Tibial nerve (tissue), 4 donors: ENCODE measurements around the gene TPK1. TPM values are rescaled to one million over a fixed set of nuclear protein-coding genes. Genes with fewer than 3 reads are reported as not detected.
"Not testable (repeated sequence)": the region's sequence is repeated elsewhere in the genome, so short reads cannot be mapped to it uniquely, and the experiment has no call there.

Source experiments
- DNase-seq, 2 donors: peaks; one replicate each; pipeline ENCODE4 v3.0.0-alpha.2; 2019; ENCODE audit warnings: low spot score in 2 of 2
- H3K27ac ChIP-seq, 4 donors: fragments of 200-600 bp; sonication (generic) in 3 of 4; one replicate each; pipeline ENCODE4 v1.5.1; 2017 to 2019; ENCODE audit warnings: mild to moderate bottlenecking in 1 of 4
- H3K27me3 ChIP-seq, 2 donors: fragments of 200-600 bp; sonication (generic) in 1 of 2; one replicate each; pipeline versions ENCODE4 v1.5.1 to v1.6.0; 2017 to 2019
- H3K36me3 ChIP-seq, 3 donors: fragments of 200-600 bp; sonication (generic); one replicate each; pipeline ENCODE4 v1.5.1; 2018 to 2019
- H3K4me1 ChIP-seq, 4 donors: fragments of 200-600 bp; sonication (generic) in 3 of 4; one replicate each; pipeline ENCODE4 v1.5.1; 2017 to 2019
- H3K4me3 ChIP-seq, 4 donors: fragments of 200-600 bp; sonication (generic) in 3 of 4; one replicate each; pipeline ENCODE4 v1.5.1; 2017 to 2019; ENCODE audit warnings: mild to moderate bottlenecking in 1 of 4, moderate library complexity in 1 of 4
- H3K9me3 ChIP-seq, 4 donors: fragments of 200-600 bp; sonication (generic) in 3 of 4; one replicate each; pipeline ENCODE4 v1.5.1; 2017 to 2019
- CTCF ChIP-seq, 5 experiments: fragments of 200-600 bp in 3 of 5; fragments of 450-650 bp in 2 of 5; sonication (generic) in 3 of 5; IDR thresholded peaks; one replicate each; pipeline ENCODE4 v1.5.1; 2016 to 2019; ENCODE audit warnings: antibody characterized with exemption in 5 of 5, mild to moderate bottlenecking in 3 of 5, moderate library complexity in 2 of 5
- EP300 ChIP-seq, 2 donors: sonication (generic); formaldehyde crosslinking; IDR thresholded peaks; one replicate each; pipeline ENCODE4 v1.6.1; 2017; ENCODE audit warnings: antibody characterized with exemption in 2 of 2, mild to moderate bottlenecking in 1 of 2
- POLR2A ChIP-seq, 2 donors: fragments of 450-650 bp; IDR thresholded peaks; one replicate each; pipeline ENCODE4 v1.6.1; 2017; ENCODE audit warnings: antibody characterized with exemption in 2 of 2, mild to moderate bottlenecking in 2 of 2, moderate library complexity in 2 of 2
- WGBS, 2 donors: methylation state at CpG; one replicate each; pipeline ENCODE4 v1.1.5; 2018; 5-methylcytosine and 5-hydroxymethylcytosine counted together
- total RNA-seq, 4 donors: library from RNA; depleted of rRNA; stranded (reverse); fragments of >200 nt; gene quantifications; one replicate each; pipeline ENCODE4 v1.1.0, GENCODE V29; 2016

TPK1 gene
- total RNA-seq, 4 donors from 2014 or later: 4.5 to 18.8 (median 8.3) TPM

- DNase-seq: no peak
- 94 to 95% methylated on average over 4 of the region's 4 CpGs for WGBS, 2 donors
- no peaks in the 10 kb centered on the region for H3K4me1 ChIP-seq
- H3K36me3 ChIP-seq: no peaks in the 10 kb centered on the region
- no peak for TF ChIP-seq CTCF (IDR thresholded peaks at IDR 0.05)
- no peak for TF ChIP-seq EP300 (IDR thresholded peaks at IDR 0.05)
- TF ChIP-seq POLR2A (IDR thresholded peaks at IDR 0.05): no peak
- no peak overlapping the region for H3K27ac ChIP-seq
- H3K27me3 ChIP-seq: no peaks in the 10 kb centered on the region
- H3K9me3 ChIP-seq: no peaks in the 10 kb centered on the region
- no peak overlapping the region for H3K4me3 ChIP-seq
Observed at GRCh38 chr7:144780071-144780608, 55.7 kb downstream of the TPK1 start.

- H3K9me3 ChIP-seq, DNase-seq, H3K4me3 ChIP-seq, H3K27me3 ChIP-seq, H3K36me3 ChIP-seq, H3K4me1 ChIP-seq, H3K27ac ChIP-seq: not testable (repeated sequence)
- 86 to 87% methylated on average over 3 of the region's 3 CpGs for WGBS, 2 donors
Observed at GRCh38 chr7:144777889-144778288, 58.0 kb downstream of the TPK1 start.

DNA sequence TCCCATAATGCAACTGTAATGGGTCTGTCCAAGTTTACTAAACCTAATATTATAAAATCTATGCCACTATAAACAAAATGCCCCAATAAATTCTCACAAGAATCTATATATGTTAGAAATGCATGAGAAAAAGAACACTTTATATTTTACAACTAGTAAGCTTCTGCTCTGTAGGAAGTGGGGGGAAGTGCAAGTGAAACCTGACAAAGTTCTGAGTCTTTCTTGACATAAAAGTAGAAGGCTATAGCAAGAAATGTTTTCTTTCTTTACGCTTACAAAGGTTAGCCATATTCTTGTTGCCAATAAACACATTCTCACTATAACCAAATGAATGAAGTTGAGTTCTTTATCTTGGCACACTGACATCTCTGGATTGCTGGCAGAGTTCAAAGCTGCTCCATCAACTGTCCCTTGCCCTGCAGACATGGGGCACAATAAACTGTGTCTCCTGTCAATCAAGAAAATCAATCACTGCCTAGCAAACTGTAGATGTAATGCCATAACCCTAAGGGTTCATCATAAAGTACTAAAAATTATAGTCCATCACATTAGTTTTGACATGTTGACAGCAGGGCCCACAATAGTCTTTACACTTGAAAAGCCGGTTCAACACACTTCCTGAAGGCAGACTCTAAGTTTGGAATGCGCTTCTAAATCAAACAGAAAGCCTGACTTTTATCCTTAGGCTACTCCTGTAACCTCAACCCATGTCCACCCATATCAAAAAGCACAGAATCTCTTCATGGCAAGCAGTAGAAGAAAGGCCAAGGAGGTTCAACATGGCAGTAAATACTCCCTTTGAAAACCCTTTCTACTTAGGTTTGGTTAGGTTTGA lies 58.6 kb downstream of the TPK1 start:
- no peak for DNase-seq
- H3K9me3 ChIP-seq: no peaks in the 10 kb centered on the region
- no peaks in the 10 kb centered on the region for H3K27me3 ChIP-seq
- no peak overlapping the region for H3K27ac ChIP-seq
- H3K4me1 ChIP-seq: no peaks in the 10 kb centered on the region
- no peaks in the 10 kb centered on the region for H3K36me3 ChIP-seq
- TF ChIP-seq EP300 (IDR thresholded peaks at IDR 0.05) (no peak), POLR2A (IDR thresholded peaks at IDR 0.05) (no peak), CTCF (IDR thresholded peaks at IDR 0.05) (no peak)
- WGBS, 2 donors: 77 to 80% methylated on average over 3 of the region's 3 CpGs
- no peak overlapping the region for H3K4me3 ChIP-seq

DNA sequence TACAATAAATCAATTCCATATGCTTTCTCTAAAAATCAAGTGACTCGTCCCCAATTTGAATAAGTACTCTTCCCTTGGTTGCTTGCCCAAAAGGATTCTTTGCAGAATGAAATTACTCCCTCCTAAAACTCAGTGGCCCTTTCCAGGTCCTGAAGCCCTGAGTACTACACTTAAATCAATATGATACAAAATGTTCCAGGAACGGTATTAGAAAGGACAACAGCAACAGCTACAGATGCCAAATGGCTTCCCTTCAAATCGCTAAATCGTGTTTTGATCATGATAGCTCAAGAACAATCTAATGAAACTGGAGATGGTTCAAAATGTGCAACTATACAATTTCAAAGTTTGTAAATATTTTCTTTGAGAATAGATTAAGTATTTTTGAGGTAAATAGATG lies 59.4 kb downstream of the TPK1 start:
- Histone ChIP-seq H3K36me3 (no peaks in the 10 kb centered on the region), H3K27ac (no peak overlapping the region), H3K27me3 (no peaks in the 10 kb centered on the region), H3K4me1 (no peaks in the 10 kb centered on the region), H3K9me3 (no peaks in the 10 kb centered on the region), H3K4me3 (no peak overlapping the region)
- TF ChIP-seq POLR2A (IDR thresholded peaks at IDR 0.05) (no peak), CTCF (IDR thresholded peaks at IDR 0.05) (no peak), EP300 (IDR thresholded peaks at IDR 0.05) (no peak)
- no peak for DNase-seq
- 77 to 82% methylated on average over 4 of the region's 4 CpGs for WGBS, 2 donors

DNA sequence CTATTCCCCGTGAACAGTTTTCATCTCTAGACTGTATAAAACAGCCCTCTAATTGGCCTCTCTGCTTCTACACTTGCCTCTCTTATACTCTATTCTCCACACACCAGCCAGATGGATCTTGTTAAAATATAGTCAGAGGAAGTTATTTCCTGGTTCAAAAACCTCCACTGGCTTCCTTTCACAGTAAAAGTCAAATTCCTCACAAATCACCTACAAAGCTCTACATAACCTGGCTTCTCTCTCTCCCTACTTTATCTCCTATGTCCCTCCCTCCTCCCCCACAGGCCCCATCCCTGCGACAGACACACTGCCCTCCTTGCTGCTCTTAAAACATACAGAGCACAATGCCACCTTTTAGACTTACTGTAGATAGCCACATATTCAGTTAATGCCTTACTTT lies 60.1 kb downstream of the TPK1 start:
- Histone ChIP-seq H3K4me1 (no peaks in the 10 kb centered on the region), H3K4me3 (no peak overlapping the region), H3K27ac (no peak overlapping the region), H3K27me3 (no peaks in the 10 kb centered on the region), H3K9me3 (no peaks in the 10 kb centered on the region), H3K36me3 (no peaks in the 10 kb centered on the region)
- no peak for TF ChIP-seq EP300 (IDR thresholded peaks at IDR 0.05)
- DNase-seq: no peak
- whole genome bisulfite sequencing, 2 donors: 53 to 54% methylated on average over 2 of the region's 2 CpGs

DNA sequence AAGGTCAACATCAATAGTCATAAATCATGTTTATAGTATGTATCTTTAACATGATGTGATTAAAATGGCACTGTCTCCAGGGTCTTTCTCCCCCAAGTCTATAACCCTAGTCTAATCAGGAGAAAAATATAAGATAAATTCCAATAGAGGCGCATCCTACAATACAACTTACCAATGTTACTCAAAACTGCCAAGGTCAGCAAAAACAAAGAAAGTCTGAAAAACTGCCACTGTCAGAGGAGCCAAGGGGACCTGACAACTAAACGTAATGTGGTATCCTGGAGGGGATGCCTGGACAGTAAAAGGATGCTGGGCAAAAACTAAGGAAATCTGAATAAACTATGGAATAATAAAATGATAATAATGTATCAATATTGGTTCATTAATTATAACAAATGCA lies 63.9 kb downstream of the TPK1 start:
- Histone ChIP-seq H3K9me3 (no peaks in the 10 kb centered on the region), H3K27me3 (no peaks in the 10 kb centered on the region), H3K27ac (no peak overlapping the region), H3K4me3 (no peak overlapping the region), H3K36me3 (no peaks in the 10 kb centered on the region), H3K4me1 (no peaks in the 10 kb centered on the region)
- no peak for DNase-seq
- TF ChIP-seq POLR2A (IDR thresholded peaks at IDR 0.05) (no peak), EP300 (IDR thresholded peaks at IDR 0.05) (no peak), CTCF (IDR thresholded peaks at IDR 0.05) (no peak)
- WGBS, 2 donors: 81 to 84% methylated on average over 2 of the region's 2 CpGs
